Stimulated activated CD4-positive, alpha-beta T cell treated with anti-CD3 and anti-CD28 coated beads, Interleukin-12 subunit alpha, Interleukin-12 subunit beta, amount 100 ng/mL, for 4 hours (primary cell): ENCODE results near the gene PPP1R13B.
A peak's percentile ranks its signal among the peaks of the same experiment; 100 is the strongest.

Experiments used
- DNase-seq: peaks from one replicate; pipeline ENCODE4 v3.0.0-alpha.2; 2020

PPP1R13B gene

GRCh38 chr14:103880348-103881267 lies 33.2 kb upstream of the PPP1R13B start:
- DNase-seq, result no peak

- peak; percentile 7 for DNase-seq
Observed at GRCh38 chr14:103879570-103880347, 32.4 kb upstream of the PPP1R13B start.

- DNase-seq, result no peak
Observed at GRCh38 chr14:103879118-103879569, 31.8 kb upstream of the PPP1R13B start.

- DNase-seq, result no peak
Observed at GRCh38 chr14:103878180-103878579, 30.8 kb upstream of the PPP1R13B start.

- no peak for DNase-seq
Observed at GRCh38 chr14:103875010-103875409, 27.6 kb upstream of the PPP1R13B start.

- no peak for DNase-seq
Observed at GRCh38 chr14:103872481-103873113, 25.2 kb upstream of the PPP1R13B start.

- peak; percentile 74 for DNase-seq
Observed at GRCh38 chr14:103871596-103872480, 24.5 kb upstream of the PPP1R13B start.

GRCh38 chr14:103870891-103871595 lies 23.7 kb upstream of the PPP1R13B start:
- DNase-seq, result no peak

GRCh38 chr14:103870144-103870876 lies 22.9 kb upstream of the PPP1R13B start:
- no peak for DNase-seq

- no peak for DNase-seq
Observed at GRCh38 chr14:103869406-103870143, 22.2 kb upstream of the PPP1R13B start.

GRCh38 chr14:103868242-103868897 lies 21.0 kb upstream of the PPP1R13B start:
- no peak for DNase-seq

- no peak for DNase-seq
Observed at GRCh38 chr14:103867523-103867953, 20.2 kb upstream of the PPP1R13B start.

- DNase-seq, result no peak
Observed at GRCh38 chr14:103867020-103867419, 19.6 kb upstream of the PPP1R13B start.

- no peak for DNase-seq
Observed at GRCh38 chr14:103863245-103863644, 15.9 kb upstream of the PPP1R13B start.

- DNase-seq, result no peak
Observed at GRCh38 chr14:103862393-103862782, 15.0 kb upstream of the PPP1R13B start.

GRCh38 chr14:103861413-103862392 lies 14.3 kb upstream of the PPP1R13B start:
- no peak for DNase-seq

- no peak for DNase-seq
Observed at GRCh38 chr14:103859416-103860202, 12.2 kb upstream of the PPP1R13B start.
